NCI-H446 treated with DMSO at 0.1 percent for 48 hours (cell line): ENCODE results near the gene EPN3.

Source experiments
- DNase-seq: peaks from one replicate; lab custom pipeline; 2025; lab: John Stamatoyannopoulos, UW

EPN3 gene

DNA sequence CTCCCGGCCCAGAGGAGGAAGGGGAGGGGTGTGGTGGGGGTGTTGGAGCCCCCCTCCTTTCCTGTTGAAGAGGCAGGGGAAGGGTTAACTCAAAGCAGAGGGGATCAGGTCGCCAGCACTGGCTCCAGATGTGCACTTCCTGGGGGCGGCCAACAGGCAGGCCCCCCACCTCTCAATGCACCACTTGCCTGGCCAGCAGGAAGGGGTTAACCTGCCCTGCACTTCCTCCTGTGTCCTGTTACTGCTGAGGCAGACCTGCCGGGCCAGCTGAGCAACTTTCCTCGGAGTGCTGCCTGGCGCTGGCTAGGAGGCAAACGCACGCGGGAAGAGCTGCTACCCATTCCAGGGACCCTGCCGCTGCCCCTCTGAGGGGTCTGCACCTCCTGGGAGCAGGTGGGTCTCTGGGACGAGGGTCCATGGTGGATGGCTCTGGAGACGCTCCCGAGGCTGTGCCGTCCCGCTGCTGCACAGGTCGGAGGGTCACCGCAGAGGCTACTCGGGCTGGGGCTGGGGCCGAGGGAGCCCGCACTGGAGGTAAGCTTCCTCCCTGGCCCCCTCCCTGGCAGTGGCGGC is at the start of gene EPN3:
TSS of gene EPN3 (plus strand) at position 284 of the 573 bp plus-strand sequence. CDS start 3,822 bp downstream, outside the sequence.
- DNase-seq, result no peak

DNA sequence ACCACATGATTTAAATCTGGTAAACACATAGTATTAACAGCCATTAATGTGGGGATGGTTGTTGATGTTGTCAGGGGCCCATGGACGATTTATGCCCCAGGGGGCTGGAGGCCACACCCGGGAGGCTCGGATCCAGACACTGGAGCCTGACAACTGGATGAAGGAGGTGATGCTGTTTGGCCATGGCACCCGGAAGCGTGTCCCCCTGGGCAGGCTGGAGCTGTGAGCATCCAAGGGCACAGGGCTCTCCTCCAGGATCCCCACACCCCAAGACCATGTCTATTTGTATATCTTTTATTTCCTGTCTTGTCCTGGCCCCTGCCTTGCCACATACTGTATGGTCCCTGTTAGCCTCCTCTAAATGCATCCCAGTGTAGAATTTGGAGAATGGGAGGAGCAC is 49.3 kb upstream of the EPN3 start:
- no peak for DNase-seq

- DNase-seq, result no peak
Observed at GRCh38 chr17:50484386-50485155, 48.0 kb upstream of the EPN3 start.

GRCh38 chr17:50487213-50488096 is 45.1 kb upstream of the EPN3 start:
- no peak for DNase-seq

- DNase-seq, result no peak
Observed at GRCh38 chr17:50488880-50489279, 43.7 kb upstream of the EPN3 start.

DNA sequence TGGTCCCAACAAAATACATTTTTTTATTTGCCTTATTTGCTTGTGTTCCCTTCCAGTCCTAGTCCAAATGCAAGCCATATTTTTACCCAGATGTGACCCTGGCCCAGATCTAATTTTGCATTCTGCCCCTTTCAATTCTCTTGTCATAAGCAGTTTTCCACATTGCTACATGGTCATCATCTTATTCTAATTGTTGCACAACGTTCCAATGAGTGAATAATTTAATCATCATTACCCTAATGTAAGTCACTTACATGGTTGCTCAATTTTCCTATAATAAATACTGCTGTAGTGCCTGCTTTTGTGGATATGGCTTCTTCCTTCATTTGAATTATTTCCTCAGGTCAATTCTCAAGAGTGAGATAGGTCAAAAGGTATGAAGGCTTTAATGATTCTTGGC is 41.0 kb upstream of the EPN3 start:
- no peak for DNase-seq

DNA sequence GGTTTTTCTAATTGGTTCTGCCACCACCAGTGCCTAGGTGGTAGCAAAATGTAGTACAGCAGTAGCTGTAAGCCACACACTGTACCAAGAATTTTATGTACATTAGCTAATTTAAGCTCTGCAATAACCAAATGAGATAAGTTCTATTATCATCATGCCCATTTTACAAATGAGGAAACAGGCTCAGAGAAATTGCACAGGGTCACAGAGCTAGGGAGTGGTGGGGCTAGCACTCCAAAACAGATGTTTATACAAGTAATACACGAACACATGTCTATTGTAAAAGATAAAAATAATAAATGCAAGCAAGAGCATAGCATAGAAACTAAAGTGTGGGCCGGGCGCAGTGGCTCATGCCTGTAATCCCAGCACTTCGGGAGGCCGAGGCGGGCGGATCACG is 40.3 kb upstream of the EPN3 start:
- no peak for DNase-seq

DNA sequence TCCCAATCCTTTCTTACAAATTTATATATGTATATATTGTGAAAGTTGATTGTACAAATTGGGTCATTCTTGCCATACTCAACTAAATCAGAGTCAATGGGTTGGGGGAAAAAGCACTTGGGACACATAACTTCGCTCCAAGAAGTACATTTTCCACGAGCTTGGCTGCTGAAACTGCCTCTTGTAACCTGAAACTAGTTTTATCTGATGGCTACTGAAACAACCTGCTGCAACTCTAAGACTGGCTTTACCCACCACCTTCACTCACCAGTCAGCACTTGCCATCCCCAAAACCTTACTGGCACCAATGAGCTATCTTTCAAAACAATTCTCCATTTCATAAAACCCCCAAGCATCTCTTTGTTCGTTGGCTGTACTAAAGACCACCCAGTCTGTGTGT is 38.8 kb upstream of the EPN3 start:
- no peak for DNase-seq

GRCh38 chr17:50495217-50495823 is 37.2 kb upstream of the EPN3 start:
- no peak for DNase-seq

DNA sequence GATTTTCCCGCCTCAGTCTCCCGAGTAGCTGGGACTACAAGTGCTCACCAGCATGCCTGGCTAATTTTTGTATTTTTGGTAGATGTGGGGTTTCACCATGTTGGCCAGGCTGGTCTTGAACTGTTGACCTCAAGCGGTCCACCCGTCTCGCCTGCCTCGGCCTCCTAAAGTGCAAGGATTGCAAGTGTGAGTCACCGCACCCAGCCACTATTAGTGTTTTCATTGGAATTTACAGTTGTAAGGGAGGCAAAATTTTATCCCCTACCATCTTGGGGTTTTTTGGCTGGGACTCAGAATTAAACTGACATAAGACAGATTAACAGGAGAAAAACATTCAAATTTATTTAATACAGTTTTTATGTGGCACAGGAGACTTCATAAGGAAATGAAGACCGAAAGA is 36.6 kb upstream of the EPN3 start:
- no peak for DNase-seq

GRCh38 chr17:50498021-50498874 is 34.3 kb upstream of the EPN3 start:
- no peak for DNase-seq

DNA sequence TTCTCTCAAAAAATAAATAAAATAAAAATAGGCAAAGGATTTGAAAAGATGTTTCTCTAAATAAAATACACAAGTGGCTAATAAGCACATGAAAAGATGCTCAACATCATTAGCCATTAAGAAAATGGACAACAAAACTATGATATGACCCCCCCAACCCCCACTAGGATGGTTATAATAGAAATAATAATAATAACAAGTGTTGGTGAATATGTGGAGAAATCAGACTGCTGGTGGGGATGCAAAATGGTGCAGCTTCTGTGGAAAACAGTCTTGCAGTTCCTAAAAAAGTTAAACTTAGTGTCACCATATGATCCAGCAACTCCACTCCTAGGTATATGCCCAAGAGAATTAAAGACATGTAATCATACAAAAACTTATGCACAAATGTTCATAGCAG is 33.3 kb upstream of the EPN3 start:
- DNase-seq, result no peak

DNA sequence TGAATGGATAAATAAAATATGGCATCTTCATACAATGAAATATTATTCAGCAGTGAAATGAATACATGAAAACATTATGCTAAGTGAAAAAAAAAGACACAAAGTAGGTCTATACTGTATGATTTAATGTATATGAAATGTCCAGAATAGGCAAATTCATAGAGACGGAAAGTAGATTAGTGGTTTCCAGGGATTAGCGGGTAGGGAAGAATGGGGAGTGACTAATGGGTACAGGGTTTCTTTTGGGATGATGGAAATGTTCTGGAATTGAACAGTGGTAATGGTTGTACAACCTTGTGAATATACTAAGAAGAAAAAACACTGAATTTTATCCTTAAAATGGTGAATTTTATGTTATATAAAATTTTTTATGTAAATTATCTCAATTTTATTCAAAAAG is 32.8 kb upstream of the EPN3 start:
- DNase-seq, result no peak

GRCh38 chr17:50501054-50501453 is 31.5 kb upstream of the EPN3 start:
- DNase-seq, result no peak

- DNase-seq, result no peak
Observed at GRCh38 chr17:50502301-50502990, 30.1 kb upstream of the EPN3 start.

GRCh38 chr17:50505591-50506130 is 26.9 kb upstream of the EPN3 start:
- no peak for DNase-seq

DNA sequence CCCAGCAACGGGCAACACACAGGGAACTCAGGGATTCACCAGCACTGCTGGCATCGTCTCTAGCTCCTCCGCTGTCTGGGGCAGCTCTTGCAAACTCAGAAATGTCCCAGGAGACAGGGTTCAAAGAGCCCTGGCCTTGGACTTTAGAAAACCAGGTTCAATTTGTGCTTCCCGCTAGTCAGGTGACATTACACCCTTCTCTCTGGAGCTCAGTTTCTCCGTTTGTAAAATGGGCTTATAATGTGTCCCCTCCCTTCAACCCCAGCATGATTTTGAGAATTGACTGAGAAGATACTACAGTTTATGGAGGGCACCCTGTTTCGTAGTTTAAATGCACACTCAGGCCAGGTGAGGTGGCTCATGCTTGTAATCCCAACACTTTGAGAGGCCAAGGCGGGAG is 26.2 kb upstream of the EPN3 start:
- DNase-seq, result no peak

DNA sequence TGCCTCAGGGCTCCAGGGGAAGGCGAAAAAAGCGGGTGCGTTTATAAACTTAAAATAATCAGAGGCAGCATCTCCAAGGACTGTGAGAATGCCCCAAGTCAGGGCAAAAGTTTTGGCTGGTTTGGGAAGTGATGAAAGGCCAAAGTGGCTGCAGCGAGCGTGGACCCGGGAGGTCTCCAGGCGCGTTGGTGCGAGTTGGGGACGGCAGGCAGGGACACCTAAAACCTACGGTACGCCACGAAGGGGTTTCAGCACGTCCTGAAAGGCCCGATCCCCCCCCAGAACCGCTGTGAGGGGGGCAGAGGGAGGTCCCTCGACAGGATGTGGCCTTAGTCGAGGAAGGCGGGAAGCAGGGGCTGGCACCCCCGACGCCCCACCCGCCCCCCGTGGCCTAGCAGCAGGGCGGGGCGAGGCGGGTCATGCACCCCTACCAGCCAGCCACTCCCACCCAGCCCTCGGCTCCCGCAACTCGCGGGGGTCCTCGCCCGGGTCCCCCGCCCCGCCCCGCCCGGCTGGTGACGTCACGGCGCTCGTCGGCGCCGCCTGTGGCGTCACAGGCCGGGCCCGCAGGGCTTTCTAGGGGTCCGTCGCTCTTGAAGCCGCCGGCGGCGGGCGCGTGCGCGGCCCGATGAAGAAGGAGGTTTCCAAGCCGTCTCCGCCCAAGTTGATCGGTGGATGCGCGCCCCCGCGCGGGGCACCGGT is 24.5 kb upstream of the EPN3 start, which contains the start of gene MYCBPAP:
TSS of gene MYCBPAP (plus strand) at position 569 of the 702 bp plus-strand sequence. CDS start 236 bp downstream, outside the sequence.
- DNase-seq, result no peak

DNA sequence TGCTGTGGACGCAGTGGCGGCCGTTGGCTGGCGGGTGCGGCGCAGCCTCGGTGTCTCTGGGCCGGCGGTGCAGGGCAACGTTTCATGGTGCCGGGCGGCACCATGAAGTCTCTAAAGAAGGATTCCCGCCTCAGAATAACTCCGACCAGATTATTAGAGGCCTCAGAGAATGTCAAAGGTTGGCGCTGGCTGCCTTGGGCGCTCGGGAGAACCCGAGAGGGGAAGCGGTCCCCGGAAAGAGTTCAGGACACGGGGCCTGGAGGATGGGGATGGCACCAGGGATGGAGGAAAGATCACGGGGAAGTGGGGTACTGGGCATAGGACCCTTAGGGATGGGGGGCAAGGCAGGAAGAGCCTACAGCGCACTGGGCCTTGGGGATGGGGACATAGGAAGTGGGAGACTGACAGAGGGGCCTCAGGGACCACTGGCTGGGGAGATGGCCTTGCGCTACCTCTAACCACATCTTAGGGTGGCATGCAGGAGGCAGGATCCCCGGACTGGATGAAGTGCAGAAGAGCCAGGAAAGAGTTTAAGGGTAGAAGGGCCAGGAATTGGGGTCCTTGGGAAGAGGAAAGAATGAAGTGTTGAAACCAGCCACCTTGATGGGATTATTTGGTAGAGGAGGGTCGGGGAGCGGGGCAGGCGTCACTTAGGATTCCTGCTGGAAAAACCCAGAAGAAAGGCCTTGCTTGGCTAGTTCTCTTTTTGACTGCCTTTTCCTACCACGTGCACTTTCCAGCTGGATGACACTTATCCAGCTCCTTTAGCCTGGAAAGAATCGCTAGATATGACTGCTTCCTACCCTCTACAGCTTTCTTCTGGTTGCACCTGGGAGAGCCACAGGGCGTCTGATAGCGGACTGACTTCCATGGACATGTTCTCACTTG is 23.7 kb upstream of the EPN3 start:
- no peak for DNase-seq
